Endodermal cell (in vitro differentiated cells): Measurements from ENCODE around the gene BTBD19. TPM values are rescaled to one million over a fixed set of nuclear protein-coding genes. Genes with fewer than 3 reads are reported as not detected.

Source experiments
- DNase-seq: peaks from one replicate; pipeline ENCODE4 v3.0.0-alpha.2; 2017
- H3K27ac ChIP-seq: 2 replicates; pipeline ENCODE4 v1.5.1; 2013; ENCODE audit warnings: mild to moderate bottlenecking, low read depth, low read length, moderate library complexity
- H3K27me3 ChIP-seq: 2 replicates; pipeline ENCODE4 v1.6.1; 2013; ENCODE audit warnings: mild to moderate bottlenecking, low read length, moderate library complexity; ENCODE audit not compliant: insufficient read depth, control insufficient read depth, poor library complexity, severe bottlenecking
- H3K36me3 ChIP-seq: 2 replicates; pipeline ENCODE4 v1.7.0; 2013; ENCODE audit warnings: mild to moderate bottlenecking, low read length, moderate library complexity; ENCODE audit not compliant: control insufficient read depth, insufficient read depth
- H3K4me1 ChIP-seq: one replicate; pipeline ENCODE4 v1.7.0; 2013; ENCODE audit warnings: low read length; ENCODE audit not compliant: control insufficient read depth, insufficient read depth
- H3K4me3 ChIP-seq: 2 replicates; pipeline ENCODE4 v1.5.1; 2013; ENCODE audit warnings: mild to moderate bottlenecking, low read length, moderate library complexity
- H3K9ac ChIP-seq: 2 replicates; pipeline ENCODE4 v1.6.1; 2013; ENCODE audit warnings: mild to moderate bottlenecking, low read length, moderate library complexity; ENCODE audit not compliant: poor library complexity, severe bottlenecking; ENCODE audit errors: extremely low read depth
- H3K9me3 ChIP-seq: 2 replicates; pipeline ENCODE4 v1.6.1; 2013; ENCODE audit warnings: mild to moderate bottlenecking, low read length, moderate library complexity; ENCODE audit not compliant: control insufficient read depth
- H3K27ac Mint-ChIP-seq: 2 replicates; pipeline ENCODE4 v1.8.0; 2020; ENCODE audit warnings: mixed read lengths
- H3K27me3 Mint-ChIP-seq: 2 replicates; pipeline ENCODE4 v1.8.0; 2021; ENCODE audit warnings: mild to moderate bottlenecking, mixed read lengths; ENCODE audit not compliant: insufficient read depth
- H3K36me3 Mint-ChIP-seq: 2 replicates; pipeline ENCODE4 v1.8.0; 2020; ENCODE audit warnings: low read depth, mixed read lengths
- H3K4me1 Mint-ChIP-seq: 2 replicates; pipeline ENCODE4 v1.8.0; 2020; ENCODE audit warnings: mixed read lengths
- H3K4me3 Mint-ChIP-seq: 2 replicates; pipeline ENCODE4 v1.8.0; 2020; ENCODE audit warnings: mild to moderate bottlenecking, moderate library complexity, mixed read lengths
- H3K9me3 Mint-ChIP-seq: 2 replicates; pipeline ENCODE4 v1.8.0; 2020; ENCODE audit warnings: mild to moderate bottlenecking, mixed read lengths
- CTCF ChIP-seq: fragments of 200-600 bp; sonication (generic); conservative IDR thresholded peaks from 2 replicates; pipeline ENCODE4 v1.5.0; 2021; ENCODE audit warnings: antibody characterized with exemption, mild to moderate bottlenecking
- WGBS, 2 experiments: methylation state at CpG; one replicate each; pipeline versions ENCODE4 v1.1.5 to v1.1.7; 2013; ENCODE audit warnings: missing lambda C conversion rate in 2 of 2, mixed read lengths in 1 of 2; ENCODE audit not compliant: insufficient coverage in 1 of 2, insufficient read length in 1 of 2; 5-methylcytosine and 5-hydroxymethylcytosine counted together
- total RNA-seq, 2 donors: library from RNA; stranded (reverse); fragmentation: NEBNext Ultra II Directional in 1 of 2; extraction: Animal tissue kit (Norgen Biotek cat#: 25700) in 1 of 2; gene quantifications; 2 replicates in 1 of 2; 3 replicates in 1 of 2; pipeline ENCODE4 v1.2.1, GENCODE V29; 2021

Gene BTBD19
- total RNA-seq, 2 donors from 2014 or later: 7.4 to 7.9 TPM

- peak overlapping the region; percentile 85 for H3K27ac ChIP-seq
- peaks cover 2% of the 10 kb centered on the region for H3K27me3 Mint-ChIP-seq
- peaks cover 9% of the 10 kb centered on the region for H3K36me3 Mint-ChIP-seq
- H3K27ac Mint-ChIP-seq: peak overlapping the region; percentile 1
- TF ChIP-seq CTCF: no peak
- H3K4me1 ChIP-seq: peaks cover 14% of the 10 kb centered on the region
- peak; percentile 51 for DNase-seq
- H3K4me3 ChIP-seq: peak overlapping the region; percentile 83
- no peaks in the 10 kb centered on the region for H3K27me3 ChIP-seq
- H3K9me3 Mint-ChIP-seq: no peaks in the 10 kb centered on the region
- peaks cover 27% of the 10 kb centered on the region for H3K36me3 ChIP-seq
- peaks cover 28% of the 10 kb centered on the region for H3K4me1 Mint-ChIP-seq
- 85 to 90% methylated on average over 6 to 13 of the region's 13 CpGs for WGBS, 2 experiments
- H3K9me3 ChIP-seq: no peaks in the 10 kb centered on the region
- H3K9ac ChIP-seq: no peak overlapping the region
- no peak overlapping the region for H3K4me3 Mint-ChIP-seq
Observed at GRCh38 chr1:44802306-44803061, 5.8 kb upstream of the BTBD19 start.

DNA sequence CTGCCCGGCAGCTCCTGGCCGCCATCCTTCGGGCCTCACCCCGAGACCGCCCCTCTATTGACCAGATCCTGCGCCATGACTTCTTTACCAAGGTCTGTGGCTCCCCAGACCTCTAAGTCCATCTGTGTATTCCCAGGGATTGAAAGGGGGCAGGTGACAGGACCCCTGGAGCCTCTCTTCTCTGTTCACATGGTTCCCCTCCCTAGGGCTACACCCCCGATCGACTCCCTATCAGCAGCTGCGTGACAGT lies 5.3 kb upstream of the BTBD19 start:
- DNase-seq: no peak
- no peak overlapping the region for H3K4me3 ChIP-seq
- 93 to 98% methylated on average over 6 to 9 of the region's 9 CpGs for WGBS, 2 experiments
- peaks cover 27% of the 10 kb centered on the region for H3K36me3 ChIP-seq
- H3K36me3 Mint-ChIP-seq: peaks cover 9% of the 10 kb centered on the region
- no peaks in the 10 kb centered on the region for H3K27me3 ChIP-seq
- no peaks in the 10 kb centered on the region for H3K9me3 Mint-ChIP-seq
- H3K27ac Mint-ChIP-seq: peak overlapping the region; percentile 1
- peak overlapping the region; percentile 85 for H3K27ac ChIP-seq
- H3K4me3 Mint-ChIP-seq: no peak overlapping the region
- peaks cover 33% of the 10 kb centered on the region for H3K4me1 Mint-ChIP-seq
- no peaks in the 10 kb centered on the region for H3K9me3 ChIP-seq
- no peak overlapping the region for H3K9ac ChIP-seq
- H3K27me3 Mint-ChIP-seq: peaks cover 2% of the 10 kb centered on the region
- H3K4me1 ChIP-seq: peaks cover 19% of the 10 kb centered on the region
- no peak for TF ChIP-seq CTCF

DNA sequence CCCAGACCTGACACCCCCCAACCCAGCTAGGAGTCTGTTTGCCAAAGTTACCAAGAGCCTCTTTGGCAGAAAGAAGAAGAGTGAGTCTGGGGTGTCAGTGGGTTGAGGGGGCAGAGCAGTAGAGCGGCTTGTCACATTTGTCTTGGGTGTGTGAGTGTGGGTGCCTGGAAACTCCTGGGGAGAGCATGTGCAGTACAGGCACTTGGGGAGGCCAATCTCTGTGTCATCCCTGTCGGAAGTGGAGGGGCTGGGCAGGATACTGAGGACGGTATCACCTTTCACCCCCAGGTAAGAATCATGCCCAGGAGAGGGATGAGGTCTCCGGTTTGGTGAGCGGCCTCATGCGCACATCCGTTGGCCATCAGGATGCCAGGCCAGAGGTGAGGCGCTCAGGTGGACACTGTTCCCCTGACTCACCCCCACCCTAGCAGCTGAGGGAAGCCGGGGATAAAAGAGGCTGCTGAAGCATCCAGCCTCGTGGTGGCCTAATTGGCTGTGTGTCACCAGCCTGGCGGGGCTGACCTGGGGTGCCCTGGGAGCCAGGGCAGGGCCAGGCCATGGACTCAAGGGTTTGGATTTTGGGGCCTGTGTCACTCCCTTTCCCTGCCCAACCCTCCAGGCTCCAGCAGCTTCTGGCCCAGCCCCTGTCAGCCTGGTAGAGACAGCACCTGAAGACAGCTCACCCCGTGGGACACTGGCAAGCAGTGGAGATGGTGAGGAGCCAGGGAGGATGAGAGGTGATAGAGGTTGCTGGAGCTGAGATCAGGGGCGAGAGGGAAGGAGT lies 4.8 kb upstream of the BTBD19 start:
- H3K4me1 Mint-ChIP-seq: peaks cover 34% of the 10 kb centered on the region
- H3K27ac Mint-ChIP-seq: peak overlapping the region; percentile 1
- no peaks in the 10 kb centered on the region for H3K9me3 ChIP-seq
- H3K4me1 ChIP-seq: peaks cover 24% of the 10 kb centered on the region
- H3K27ac ChIP-seq: no peak overlapping the region
- no peak overlapping the region for H3K4me3 ChIP-seq
- WGBS, 2 experiments: 94 to 95% methylated on average over 6 to 13 of the region's 13 CpGs
- TF ChIP-seq CTCF: no peak
- H3K4me3 Mint-ChIP-seq: no peak overlapping the region
- H3K9ac ChIP-seq: no peak overlapping the region
- H3K27me3 ChIP-seq: no peaks in the 10 kb centered on the region
- no peaks in the 10 kb centered on the region for H3K9me3 Mint-ChIP-seq
- H3K36me3 Mint-ChIP-seq: peaks cover 9% of the 10 kb centered on the region
- peaks cover 2% of the 10 kb centered on the region for H3K27me3 Mint-ChIP-seq
- peak; percentile 39 for DNase-seq
- H3K36me3 ChIP-seq: peaks cover 27% of the 10 kb centered on the region
